ENCODE data around the gene KBTBD12. TPM values are rescaled to one million over a fixed set of nuclear protein-coding genes. Genes with fewer than 3 reads are reported as not detected.

The KBTBD12 gene
- polyA plus RNA-seq, 2 of the 4 experiments (the other 2 are of a cell fraction) = not detected

GRCh38 chr3:127888156-127888555 is 26.9 kb upstream of the KBTBD12 start:
- H3K4me3 ChIP-seq = no peak overlapping the region
- ChIA-PET CTCF (no interaction called here), POLR2A (no interaction called here)
- 69% methylated on average over 3 of the region's 4 CpGs for WGBS (ENCODE audit: missing lambda C conversion rate)
- no peak overlapping the region for H3K4me2 ChIP-seq
- TF ChIP-seq NPAS2 (CRISPR knock-in tag; IDR thresholded peaks at IDR 0.05; ENCODE audit: borderline replicate concordance) (no peak), FOSB (CRISPR knock-in tag; IDR thresholded peaks at IDR 0.05) (no peak), GATA3 (IDR thresholded peaks at IDR 0.05; ENCODE audit: borderline replicate concordance) (no peak), POLR2A (IDR thresholded peaks at IDR 0.05; ENCODE audit: low read length) (no peak), USF2 (IDR thresholded peaks at IDR 0.05) (no peak), EP300 (IDR thresholded peaks at IDR 0.05) (no peak), PHF8 (IDR thresholded peaks at IDR 0.05; ENCODE audit: borderline replicate concordance, low read depth) (no peak), JUNB (IDR thresholded peaks at IDR 0.05) (no peak), HOXA7 (CRISPR knock-in tag; IDR thresholded peaks at IDR 0.05) (no peak), POLR2AphosphoS2 (conservative IDR thresholded peaks at IDR 0.05; ENCODE audit: low read length) (no peak), CBX2 (IDR thresholded peaks at IDR 0.05; ENCODE audit: borderline replicate concordance, low read depth) (no peak), HOXB13 (CRISPR knock-in tag; IDR thresholded peaks at IDR 0.05; ENCODE audit: low read depth) (no peak)
- TF ChIP-seq, protein P1, sequence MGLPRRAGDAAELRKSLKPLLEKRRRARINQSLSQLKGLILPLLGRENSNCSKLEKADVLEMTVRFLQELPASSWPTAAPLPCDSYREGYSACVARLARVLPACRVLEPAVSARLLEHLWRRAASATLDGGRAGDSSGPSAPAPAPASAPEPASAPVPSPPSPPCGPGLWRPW (IDR thresholded peaks at IDR 0.05) = no peak
- TF ChIP-seq, protein P2, sequence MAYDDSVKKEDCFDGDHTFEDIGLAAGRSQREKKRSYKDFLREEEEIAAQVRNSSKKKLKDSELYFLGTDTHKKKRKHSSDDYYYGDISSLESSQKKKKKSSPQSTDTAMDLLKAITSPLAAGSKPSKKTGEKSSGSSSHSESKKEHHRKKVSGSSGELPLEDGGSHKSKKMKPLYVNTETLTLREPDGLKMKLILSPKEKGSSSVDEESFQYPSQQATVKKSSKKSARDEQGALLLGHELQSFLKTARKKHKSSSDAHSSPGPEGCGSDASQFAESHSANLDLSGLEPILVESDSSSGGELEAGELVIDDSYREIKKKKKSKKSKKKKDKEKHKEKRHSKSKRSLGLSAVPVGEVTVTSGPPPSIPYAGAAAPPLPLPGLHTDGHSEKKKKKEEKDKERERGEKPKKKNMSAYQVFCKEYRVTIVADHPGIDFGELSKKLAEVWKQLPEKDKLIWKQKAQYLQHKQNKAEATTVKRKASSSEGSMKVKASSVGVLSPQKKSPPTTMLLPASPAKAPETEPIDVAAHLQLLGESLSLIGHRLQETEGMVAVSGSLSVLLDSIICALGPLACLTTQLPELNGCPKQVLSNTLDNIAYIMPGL (CRISPR knock-in tag; IDR thresholded peaks at IDR 0.05; ENCODE audit: borderline replicate concordance) = no peak
- TF ChIP-seq, protein P3, sequence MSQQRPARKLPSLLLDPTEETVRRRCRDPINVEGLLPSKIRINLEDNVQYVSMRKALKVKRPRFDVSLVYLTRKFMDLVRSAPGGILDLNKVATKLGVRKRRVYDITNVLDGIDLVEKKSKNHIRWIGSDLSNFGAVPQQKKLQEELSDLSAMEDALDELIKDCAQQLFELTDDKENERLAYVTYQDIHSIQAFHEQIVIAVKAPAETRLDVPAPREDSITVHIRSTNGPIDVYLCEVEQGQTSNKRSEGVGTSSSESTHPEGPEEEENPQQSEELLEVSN (IDR thresholded peaks at IDR 0.05; ENCODE audit: borderline replicate concordance, low read depth) = no peak
- ATAC-seq = no peak
- H3K9me3 ChIP-seq = peaks cover 18% of the 10 kb centered on the region; the same call in 2 of the 3 replicates
- no peak for DNase-seq (ENCODE audit: low read depth in 1 of 2, low spot score in 1 of 2)
- no peaks in the 10 kb centered on the region for H3K4me1 ChIP-seq
- no peak for FAIRE-seq
- H3K27ac ChIP-seq = no peak overlapping the region

DNA sequence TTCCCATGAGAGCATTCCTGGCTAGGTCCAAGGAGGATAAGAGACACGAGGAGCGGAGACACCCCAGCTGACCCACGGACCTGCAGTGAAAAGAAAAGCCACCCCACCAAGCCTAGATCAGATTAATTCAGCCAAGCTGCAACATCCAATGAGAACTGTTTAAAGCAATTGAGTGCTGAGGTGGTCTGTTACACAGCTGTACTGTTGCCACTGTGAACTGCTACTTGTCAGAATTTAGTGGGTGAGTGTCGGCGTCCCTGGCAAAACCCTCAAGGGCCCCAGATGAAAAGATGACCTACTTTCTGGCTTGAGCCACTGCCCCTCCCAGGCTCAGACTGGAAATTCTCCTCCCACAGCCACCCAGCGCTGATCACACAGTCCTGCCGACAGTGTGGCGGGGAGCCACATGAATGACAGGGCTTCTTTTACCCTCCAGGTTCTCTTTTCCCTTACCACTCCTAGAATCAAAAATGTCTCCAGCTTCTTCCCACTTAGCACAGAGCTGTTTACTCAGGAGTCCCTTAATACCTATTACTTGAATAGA is 26.4 kb upstream of the KBTBD12 start:
- no peak for ATAC-seq
- H3K4me1 ChIP-seq = no peaks in the 10 kb centered on the region
- no peak overlapping the region for H3K27ac ChIP-seq
- no peak for DNase-seq (ENCODE audit: low read depth in 1 of 2, low spot score in 1 of 2)
- H3K4me3 ChIP-seq = no peak overlapping the region
- H3K9me3 ChIP-seq = peaks cover 18% of the 10 kb centered on the region; the same call in 2 of the 3 replicates
- CTCF ChIA-PET = no interaction called here
- FAIRE-seq = no peak
- POLR2A ChIA-PET = no interaction called here
- WGBS (ENCODE audit: missing lambda C conversion rate) = 81% methylated on average over 8 of the region's 8 CpGs
- no peak overlapping the region for H3K4me2 ChIP-seq
- TF ChIP-seq, protein P3 (IDR thresholded peaks at IDR 0.05; ENCODE audit: borderline replicate concordance, low read depth) = no peak
- TF ChIP-seq, protein P4, sequence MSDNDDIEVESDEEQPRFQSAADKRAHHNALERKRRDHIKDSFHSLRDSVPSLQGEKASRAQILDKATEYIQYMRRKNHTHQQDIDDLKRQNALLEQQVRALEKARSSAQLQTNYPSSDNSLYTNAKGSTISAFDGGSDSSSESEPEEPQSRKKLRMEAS (IDR thresholded peaks at IDR 0.05) = no peak
- no peak for TF ChIP-seq CHD4 (IDR thresholded peaks at IDR 0.05; ENCODE audit: borderline replicate concordance)
- no peak for TF ChIP-seq BCL3 (IDR thresholded peaks at IDR 0.05)
- TF ChIP-seq HOXB5 (CRISPR knock-in tag; IDR thresholded peaks at IDR 0.05) = no peak
- no peak for TF ChIP-seq ESRRA (IDR thresholded peaks at IDR 0.05; ENCODE audit: borderline replicate concordance, low read length)
- no peak for TF ChIP-seq MAZ (IDR thresholded peaks at IDR 0.05; ENCODE audit: borderline replicate concordance, low read depth, low read length)
- no peak for TF ChIP-seq SMC3 (IDR thresholded peaks at IDR 0.05)
- TF ChIP-seq RARB (CRISPR knock-in tag; IDR thresholded peaks at IDR 0.05) = no peak
- TF ChIP-seq POLR2A (IDR thresholded peaks at IDR 0.05; ENCODE audit: low read length) = no peak
- TF ChIP-seq REST (IDR thresholded peaks at IDR 0.05) = no peak
- no peak for TF ChIP-seq CTCF (IDR thresholded peaks at IDR 0.05)
- no peak for TF ChIP-seq RFX5 (IDR thresholded peaks at IDR 0.05)

Data from A549 (cell line).